C4-2B (cell line): Measurements from ENCODE around the gene PDE1A.

Experiments
- CTCF ChIP-seq: fragments of 450-650 bp; conservative IDR thresholded peaks from 2 replicates; pipeline ENCODE4 v1.5.1; 2017; ENCODE audit warnings: mild to moderate bottlenecking
- ZFX ChIP-seq: fragments of 450-650 bp; IDR thresholded peaks from 2 replicates; pipeline ENCODE4 v1.6.1; 2017

GRCh38 chr2:182229297-182229696 is 197.5 kb downstream of the PDE1A start:
- TF ChIP-seq CTCF (no peak), ZFX (no peak)
